AG08396 (cell line): ENCODE data around the gene YJEFN3.

Experiments used
- DNase-seq: peaks from one replicate; pipeline ENCODE4 v3.0.0; 2012; ENCODE audit warnings: low spot score, mixed read lengths

YJEFN3 gene

DNA sequence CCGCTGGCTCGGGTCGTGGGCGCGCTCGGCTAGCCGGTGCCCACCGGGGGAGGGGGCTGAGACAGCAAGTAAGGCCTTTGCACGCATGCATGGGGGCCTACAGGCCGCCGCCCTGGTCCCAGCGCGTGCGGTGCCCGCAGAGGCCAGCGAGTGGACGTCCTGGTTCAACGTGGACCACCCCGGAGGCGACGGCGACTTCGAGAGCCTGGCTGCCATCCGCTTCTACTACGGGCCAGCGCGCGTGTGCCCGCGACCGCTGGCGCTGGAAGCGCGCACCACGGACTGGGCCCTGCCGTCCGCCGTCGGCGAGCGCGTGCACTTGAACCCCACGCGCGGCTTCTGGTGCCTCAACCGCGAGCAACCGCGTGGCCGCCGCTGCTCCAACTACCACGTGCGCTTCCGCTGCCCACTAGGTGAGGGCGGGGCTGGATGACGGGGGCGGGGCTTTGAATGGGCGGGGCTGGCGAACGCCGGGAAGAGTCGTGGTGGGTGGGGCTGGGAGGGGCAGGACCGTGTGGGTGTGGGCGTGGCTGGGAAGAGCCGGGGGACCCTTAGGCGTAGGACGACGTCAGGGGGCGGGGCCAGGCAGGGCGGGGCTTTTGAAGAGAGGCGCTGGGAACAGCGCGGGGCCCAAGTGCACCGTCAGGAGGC is 11.5 kb downstream of the YJEFN3 start:
- DNase-seq, result peak; percentile 82

GRCh38 chr19:19540715-19541515 is 12.2 kb downstream of the YJEFN3 start:
- peak; percentile 86 for DNase-seq

GRCh38 chr19:19541616-19542015 is 12.9 kb downstream of the YJEFN3 start:
- no peak for DNase-seq

DNA sequence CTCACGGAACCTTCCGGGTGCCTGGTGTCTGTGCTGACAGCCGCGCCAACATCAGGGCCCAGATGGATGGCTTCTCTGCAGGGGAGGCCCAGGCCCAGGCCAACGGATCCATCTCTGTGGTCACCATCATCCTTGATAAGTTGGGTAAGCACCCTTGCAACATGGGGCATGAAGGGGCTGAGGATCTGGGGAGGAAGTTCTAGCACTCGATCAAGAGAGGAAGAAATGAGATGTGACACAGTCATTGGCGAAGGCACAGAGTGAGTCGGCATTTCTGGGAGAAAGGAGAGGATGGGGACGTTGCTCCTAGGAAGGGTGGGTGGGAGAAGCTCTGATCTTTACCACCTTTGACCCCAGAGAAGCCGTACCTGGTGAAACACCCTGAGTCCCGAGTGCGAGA is 13.8 kb downstream of the YJEFN3 start:
- DNase-seq, result no peak

DNA sequence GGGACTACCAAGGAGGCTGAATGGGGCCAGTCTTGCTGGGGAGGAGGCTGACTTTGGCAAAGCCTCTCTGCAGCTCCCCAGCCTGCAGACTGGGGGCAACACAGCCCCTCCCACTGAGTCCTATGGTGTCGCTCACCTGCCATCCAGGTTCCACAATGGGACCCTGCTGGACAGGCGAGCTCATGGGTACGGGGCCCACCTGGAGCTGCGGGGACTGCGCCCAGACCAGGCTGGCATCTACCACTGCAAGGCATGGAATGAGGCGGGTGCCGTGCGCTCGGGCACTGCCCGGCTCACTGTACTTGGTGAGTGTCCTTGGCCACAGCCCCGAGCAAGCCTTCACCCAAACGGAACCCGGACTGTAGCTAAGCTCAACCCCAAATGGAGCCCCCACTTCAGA is 14.4 kb downstream of the YJEFN3 start:
- DNase-seq, result no peak

- DNase-seq, result no peak
These were observed 14.9 kb downstream of the YJEFN3 start for GRCh38 chr19:19543640-19544039.

GRCh38 chr19:19544257-19544953 is 15.7 kb downstream of the YJEFN3 start:
- no peak for DNase-seq

- no peak for DNase-seq
These were observed 16.4 kb downstream of the YJEFN3 start for GRCh38 chr19:19544954-19545591.

- no peak for DNase-seq
These were observed 17.0 kb downstream of the YJEFN3 start for GRCh38 chr19:19545707-19546106.

- DNase-seq, result no peak
These were observed 18.0 kb downstream of the YJEFN3 start for GRCh38 chr19:19546751-19547162.

- no peak for DNase-seq
These were observed 19.1 kb downstream of the YJEFN3 start for GRCh38 chr19:19547674-19548336.

DNA sequence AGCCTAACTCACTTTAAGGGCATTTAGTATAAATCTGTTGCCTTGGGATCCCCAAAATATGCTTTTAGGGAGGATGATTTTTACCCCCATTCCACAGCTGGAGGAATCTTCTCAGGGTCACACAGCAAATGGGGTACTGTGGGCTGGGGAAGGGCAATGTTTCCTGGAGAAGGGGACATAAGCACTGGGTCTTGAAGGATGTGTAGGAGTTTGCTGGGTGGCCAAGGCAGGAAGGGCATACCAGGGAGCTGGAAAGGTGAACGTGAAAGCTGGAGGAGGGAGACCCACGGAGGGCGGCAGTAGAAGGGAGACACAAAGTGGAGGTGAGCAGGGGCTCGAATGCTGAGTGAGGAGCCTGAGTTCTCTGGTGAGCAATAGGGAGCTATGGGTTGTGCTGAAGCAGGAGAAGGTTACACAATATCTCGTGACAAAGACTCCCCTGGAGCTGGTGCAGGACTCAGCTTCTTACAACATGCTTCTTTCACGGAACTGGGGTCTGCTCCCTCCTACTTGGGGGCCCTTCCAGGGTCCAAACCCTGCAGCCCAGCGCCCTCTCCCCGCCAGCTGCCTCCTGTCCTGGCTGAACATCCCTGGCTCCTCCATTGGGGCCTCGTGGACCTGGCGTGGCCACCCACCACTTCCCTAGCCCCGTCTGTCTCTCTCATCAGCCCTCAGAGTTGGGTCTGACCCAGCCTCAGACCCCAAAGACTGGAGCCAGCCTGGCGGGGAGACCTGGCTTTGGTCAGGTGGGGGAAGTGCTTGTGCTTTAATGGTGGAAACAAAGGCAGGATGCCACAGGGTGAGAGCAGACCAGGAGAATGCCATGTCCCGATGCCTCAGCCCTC is 20.4 kb downstream of the YJEFN3 start:
- no peak for DNase-seq

DNA sequence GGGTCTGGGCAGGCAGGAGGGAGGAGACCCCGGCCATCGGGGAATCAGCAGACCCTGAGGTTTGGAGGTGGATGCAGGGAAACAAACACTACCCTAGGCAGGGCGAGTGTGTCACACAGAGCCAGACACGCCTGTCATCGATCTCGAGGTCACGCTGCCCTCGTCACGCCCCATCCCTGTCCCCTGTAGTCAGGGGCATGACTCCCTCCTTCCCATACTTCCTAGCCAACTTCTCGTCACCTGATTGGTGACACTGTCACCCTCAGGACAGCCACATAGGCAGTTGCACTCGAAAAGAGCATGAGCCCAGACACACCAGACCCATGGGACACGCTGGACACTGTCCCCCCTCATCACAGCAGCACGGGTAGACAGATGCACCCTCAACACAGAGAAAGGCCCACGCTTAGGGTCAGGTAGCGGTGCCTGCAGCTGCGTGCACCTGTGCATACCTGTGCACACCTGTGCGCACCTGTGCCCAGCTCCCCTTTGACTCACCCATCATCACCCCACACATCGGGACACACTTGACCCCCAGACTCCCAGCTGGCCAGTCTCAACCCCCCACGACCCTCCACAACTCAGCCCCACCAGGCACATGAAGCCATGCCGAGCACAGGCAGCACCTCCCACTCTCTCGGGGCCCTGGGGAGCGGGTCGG is 21.2 kb downstream of the YJEFN3 start:
- DNase-seq, result no peak

GRCh38 chr19:19550485-19550929 is 21.8 kb downstream of the YJEFN3 start:
- no peak for DNase-seq

GRCh38 chr19:19550972-19551852 is 22.5 kb downstream of the YJEFN3 start:
- DNase-seq, result no peak

DNA sequence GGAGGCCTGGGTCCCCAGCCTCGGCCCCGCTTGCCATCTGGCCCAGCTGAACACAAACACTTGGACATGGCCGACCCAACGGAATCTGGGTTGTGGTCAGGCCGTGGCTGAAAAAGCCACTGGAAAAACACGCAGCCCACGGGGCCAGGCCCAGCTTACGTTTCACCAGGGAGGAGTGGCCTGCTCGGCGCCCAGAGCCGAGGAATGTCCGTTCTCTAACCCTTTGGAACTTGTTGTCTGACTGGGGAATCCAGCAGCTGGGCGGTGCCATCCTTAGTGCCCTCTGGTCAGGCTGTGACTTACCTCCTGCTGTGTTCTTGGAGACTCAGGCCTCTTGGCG is 23.1 kb downstream of the YJEFN3 start:
- peak; percentile 78 for DNase-seq

- DNase-seq, result peak; percentile 82
These were observed 24.1 kb downstream of the YJEFN3 start for GRCh38 chr19:19552798-19553197.

DNA sequence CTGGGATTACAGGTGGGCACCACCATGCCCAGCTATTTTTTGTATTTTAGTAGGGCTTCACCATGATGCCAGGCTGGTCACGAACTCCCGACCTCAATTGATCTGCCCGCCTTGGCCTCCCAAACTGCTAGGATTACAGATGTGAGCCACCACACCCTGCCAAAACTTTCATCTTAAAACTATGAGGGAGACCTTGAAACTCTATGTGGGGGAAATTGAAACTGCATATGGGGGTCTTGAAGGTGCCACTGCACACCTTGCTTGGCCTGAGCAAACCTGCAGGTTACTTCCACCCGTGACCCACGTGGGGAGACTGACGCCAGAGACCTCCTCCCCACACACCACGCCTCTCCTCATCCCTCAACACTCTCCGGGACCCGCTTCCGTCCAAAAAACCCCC is 25.0 kb downstream of the YJEFN3 start:
- no peak for DNase-seq
